DND-41 (cell line): ENCODE results near the gene TMEM151B.
A peak's percentile ranks its signal among the peaks of the same experiment; 100 is the strongest.

Experiments
- ATAC-seq: fragments of 200-7000 bp; cut with Tn5 transposase; 3 replicates; pipeline ENCODE4 v1.9.1; 2021; ENCODE audit warnings: low read depth; ENCODE audit not compliant: insufficient read depth
- DNase-seq: peaks from one replicate; pipeline ENCODE4 v3.0.0-alpha.2; 2020
- H2AFZ ChIP-seq: 2 replicates; pipeline ENCODE4 v1.6.0; 2012; ENCODE audit warnings: low read depth, low read length
- H3K27ac ChIP-seq: 2 replicates; pipeline ENCODE4 v1.5.1; 2012; ENCODE audit warnings: low read length, inconsistent platforms
- H3K27me3 ChIP-seq: fragments of 200-600 bp; sonication (generic); 2 replicates; pipeline ENCODE4 v1.6.0; 2012; ENCODE audit warnings: low read length, mild to moderate bottlenecking, inconsistent platforms; ENCODE audit not compliant: insufficient read depth, poor library complexity
- H3K36me3 ChIP-seq: 2 replicates; pipeline ENCODE4 v1.5.1; 2012; ENCODE audit warnings: low read length, inconsistent platforms; ENCODE audit not compliant: insufficient read depth
- H3K4me1 ChIP-seq: 2 replicates; pipeline ENCODE4 v1.5.1; 2012; ENCODE audit warnings: mild to moderate bottlenecking, low read length; ENCODE audit not compliant: insufficient read depth
- H3K4me2 ChIP-seq: 2 replicates; pipeline ENCODE4 v1.6.0; 2012; ENCODE audit warnings: mild to moderate bottlenecking, moderate library complexity, low read length, inconsistent platforms; ENCODE audit not compliant: insufficient read depth
- H3K4me3 ChIP-seq, 2 experiments: fragments of 200-600 bp in 1 of 2; shearing (Covaris generic) in 1 of 2; 2 replicates each; pipeline ENCODE4 v1.5.1; 2012 to 2016; ENCODE audit warnings: inconsistent platforms in 2 of 2, low read length in 2 of 2, mild to moderate bottlenecking in 2 of 2, low read depth in 1 of 2, moderate library complexity in 1 of 2
- H3K79me2 ChIP-seq: 2 replicates; pipeline ENCODE4 v1.6.0; 2012; ENCODE audit warnings: low read length, inconsistent platforms; ENCODE audit not compliant: insufficient read depth
- H3K9ac ChIP-seq: 2 replicates; pipeline ENCODE4 v1.6.0; 2012; ENCODE audit warnings: low read depth, mild to moderate bottlenecking, inconsistent platforms, low read length, moderate library complexity
- H3K9me3 ChIP-seq: 2 replicates; pipeline ENCODE4 v1.5.1; 2012; ENCODE audit warnings: low read length, moderate library complexity, mild to moderate bottlenecking, inconsistent platforms; ENCODE audit not compliant: insufficient read depth, severe bottlenecking
- H4K20me1 ChIP-seq: 2 replicates; pipeline ENCODE4 v1.6.0; 2012; ENCODE audit warnings: low read length; ENCODE audit not compliant: insufficient read depth
- EZH2 ChIP-seq: IDR thresholded peaks from 3 replicates; pipeline ENCODE4 v1.6.1; 2012; ENCODE audit warnings: borderline replicate concordance, low read depth, mild to moderate bottlenecking, moderate library complexity, low read length, inconsistent platforms; ENCODE audit not compliant: severe bottlenecking
- TF ChIP-seq, protein P1 (sequence below): IDR thresholded peaks from 2 replicates; pipeline ENCODE4 v1.5.1; 2012; ENCODE audit warnings: borderline replicate concordance, low read length, moderate library complexity, mild to moderate bottlenecking; ENCODE audit not compliant: poor library complexity, severe bottlenecking; ENCODE audit errors: extremely low read depth

Gene TMEM151B

DNA sequence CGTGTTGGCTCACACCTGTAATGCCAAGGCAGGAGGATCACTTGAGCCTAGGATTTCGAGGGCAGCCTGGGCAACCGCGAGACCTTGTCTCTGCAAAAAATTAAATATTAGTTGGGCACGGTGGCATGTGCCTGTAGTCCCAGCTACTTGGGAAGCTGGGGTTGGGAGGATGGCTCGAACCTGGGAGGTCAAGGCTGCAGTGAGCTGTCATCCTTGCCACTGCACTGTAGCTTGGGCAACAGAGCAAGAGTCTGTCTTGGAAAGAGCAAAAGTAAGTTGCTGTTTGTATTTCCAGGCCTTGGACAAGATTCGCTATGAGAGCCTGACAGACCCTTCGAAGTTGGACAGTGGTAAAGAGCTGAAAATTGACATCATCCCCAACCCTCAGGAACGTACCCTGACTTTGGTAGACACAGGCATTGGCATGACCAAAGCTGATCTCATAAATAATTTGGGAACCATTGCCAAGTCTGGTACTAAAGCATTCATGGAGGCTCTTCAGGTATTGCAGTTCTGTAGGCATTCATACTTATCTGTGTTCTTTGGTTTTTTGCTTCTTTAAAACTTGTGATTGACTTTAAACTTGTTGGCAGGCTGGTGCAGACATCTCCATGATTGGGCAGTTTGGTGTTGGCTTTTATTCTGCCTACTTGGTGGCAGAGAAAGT is 21.0 kb upstream of the TMEM151B start:
- Histone ChIP-seq H3K4me2 (peak overlapping the region; percentile 92), H3K36me3 (peaks cover 67% of the 10 kb centered on the region)

DNA sequence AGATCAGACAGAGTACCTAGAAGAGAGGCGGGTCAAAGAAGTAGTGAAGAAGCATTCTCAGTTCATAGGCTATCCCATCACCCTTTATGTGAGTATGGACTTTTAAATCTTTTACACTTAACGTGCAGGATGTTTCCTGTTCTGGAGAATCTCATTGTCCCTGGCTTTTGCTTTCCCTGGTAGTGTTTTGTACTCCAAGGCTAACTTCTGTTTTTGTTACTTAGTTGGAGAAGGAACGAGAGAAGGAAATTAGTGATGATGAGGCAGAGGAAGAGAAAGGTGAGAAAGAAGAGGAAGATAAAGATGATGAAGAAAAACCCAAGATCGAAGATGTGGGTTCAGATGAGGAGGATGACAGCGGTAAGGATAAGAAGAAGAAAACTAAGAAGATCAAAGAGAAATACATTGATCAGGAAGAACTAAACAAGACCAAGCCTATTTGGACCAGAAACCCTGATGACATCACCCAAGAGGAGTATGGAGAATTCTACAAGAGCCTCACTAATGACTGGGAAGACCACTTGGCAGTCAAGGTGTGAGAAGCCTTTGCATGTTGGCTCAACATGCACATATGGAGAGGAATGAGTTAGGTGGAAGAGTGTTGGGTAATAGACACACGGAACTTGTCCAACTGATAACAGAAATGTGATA is 20.1 kb upstream of the TMEM151B start:
- no peaks in the 10 kb centered on the region for H3K27me3 ChIP-seq
- H3K36me3 ChIP-seq, result peaks cover 77% of the 10 kb centered on the region
- H3K9ac ChIP-seq, result no peak overlapping the region
- H4K20me1 ChIP-seq, result peaks cover 73% of the 10 kb centered on the region
- H3K4me1 ChIP-seq, result peaks cover 66% of the 10 kb centered on the region
- no peak for DNase-seq
- peak overlapping the region; percentile 92; the same call in 1 of the 2 replicates for H3K4me2 ChIP-seq
- no peak for ATAC-seq
- H3K79me2 ChIP-seq, result peaks cover 51% of the 10 kb centered on the region
- H2AFZ ChIP-seq, result no peak overlapping the region
- H3K4me3 ChIP-seq, result peak overlapping the region in 1 of 2 experiments; percentile 84; a peak in 1 of 4 replicates
- no peak overlapping the region for H3K27ac ChIP-seq
- no peaks in the 10 kb centered on the region for H3K9me3 ChIP-seq
- no peak for TF ChIP-seq EZH2
- TF ChIP-seq, protein P1, sequence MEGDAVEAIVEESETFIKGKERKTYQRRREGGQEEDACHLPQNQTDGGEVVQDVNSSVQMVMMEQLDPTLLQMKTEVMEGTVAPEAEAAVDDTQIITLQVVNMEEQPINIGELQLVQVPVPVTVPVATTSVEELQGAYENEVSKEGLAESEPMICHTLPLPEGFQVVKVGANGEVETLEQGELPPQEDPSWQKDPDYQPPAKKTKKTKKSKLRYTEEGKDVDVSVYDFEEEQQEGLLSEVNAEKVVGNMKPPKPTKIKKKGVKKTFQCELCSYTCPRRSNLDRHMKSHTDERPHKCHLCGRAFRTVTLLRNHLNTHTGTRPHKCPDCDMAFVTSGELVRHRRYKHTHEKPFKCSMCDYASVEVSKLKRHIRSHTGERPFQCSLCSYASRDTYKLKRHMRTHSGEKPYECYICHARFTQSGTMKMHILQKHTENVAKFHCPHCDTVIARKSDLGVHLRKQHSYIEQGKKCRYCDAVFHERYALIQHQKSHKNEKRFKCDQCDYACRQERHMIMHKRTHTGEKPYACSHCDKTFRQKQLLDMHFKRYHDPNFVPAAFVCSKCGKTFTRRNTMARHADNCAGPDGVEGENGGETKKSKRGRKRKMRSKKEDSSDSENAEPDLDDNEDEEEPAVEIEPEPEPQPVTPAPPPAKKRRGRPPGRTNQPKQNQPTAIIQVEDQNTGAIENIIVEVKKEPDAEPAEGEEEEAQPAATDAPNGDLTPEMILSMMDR, result no peak

More for the DNA sequence above, 21.0 kb upstream of the TMEM151B start:
- Histone ChIP-seq H3K27me3 (no peaks in the 10 kb centered on the region), H3K9me3 (no peaks in the 10 kb centered on the region), H4K20me1 (peaks cover 65% of the 10 kb centered on the region), H3K4me1 (peaks cover 56% of the 10 kb centered on the region), H3K79me2 (peaks cover 51% of the 10 kb centered on the region), H3K27ac (no peak overlapping the region), H2AFZ (no peak overlapping the region), H3K9ac (peak overlapping the region; percentile 93), H3K4me3 (peak overlapping the region in 1 of 2 experiments; percentile 84; a peak in 1 of 4 replicates)
- ATAC-seq (no peak), DNase-seq (no peak)
- TF ChIP-seq, protein P1, result no peak
- no peak for TF ChIP-seq EZH2

DNA sequence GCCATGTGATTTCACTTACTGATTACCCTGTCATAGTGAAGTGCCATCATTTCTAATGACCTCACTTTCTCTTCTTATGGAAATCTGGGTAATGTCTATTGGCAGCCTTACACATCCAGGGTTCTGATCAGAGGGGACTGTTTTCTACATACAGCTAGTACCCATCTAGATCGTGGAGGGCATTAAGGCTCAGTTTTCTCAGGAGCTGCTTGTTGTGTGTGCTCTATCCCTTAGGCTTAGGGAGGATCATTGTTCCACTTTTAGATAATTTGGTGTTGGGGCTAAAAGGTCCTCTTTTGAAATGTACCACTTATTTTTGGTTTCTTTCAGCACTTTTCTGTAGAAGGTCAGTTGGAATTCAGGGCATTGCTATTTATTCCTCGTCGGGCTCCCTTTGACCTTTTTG is 19.5 kb upstream of the TMEM151B start:
- Histone ChIP-seq H2AFZ (no peak overlapping the region), H3K4me1 (peaks cover 68% of the 10 kb centered on the region), H3K27ac (no peak overlapping the region), H3K9me3 (no peaks in the 10 kb centered on the region), H3K4me2 (peak overlapping the region; percentile 92; the same call in 1 of the 2 replicates), H4K20me1 (peaks cover 74% of the 10 kb centered on the region), H3K4me3 (no peak overlapping the region), H3K79me2 (peaks cover 51% of the 10 kb centered on the region), H3K36me3 (peaks cover 81% of the 10 kb centered on the region), H3K9ac (no peak overlapping the region), H3K27me3 (no peaks in the 10 kb centered on the region)
- no peak for TF ChIP-seq EZH2
- TF ChIP-seq, protein P1, result no peak
- DNase-seq, result no peak
- ATAC-seq, result no peak
